ENCODE results near the gene DENND11. TPM values are rescaled to one million over a fixed set of nuclear protein-coding genes. Genes with fewer than 3 reads are reported as not detected.
A peak's percentile ranks its signal among the peaks of the same experiment; 100 is the strongest.

DENND11 gene
- total RNA-seq, 1 donor from 2014 or later: 19.1 TPM

GRCh38 chr7:141685285-141686023, 16.5 kb downstream of the DENND11 start:
- no peak for DNase-seq (ENCODE audit: low spot score)

- DNase-seq (ENCODE audit: low spot score): no peak
These were observed 23.0 kb downstream of the DENND11 start for GRCh38 chr7:141679014-141679413.

- DNase-seq (ENCODE audit: low spot score): no peak
These were observed 25.3 kb downstream of the DENND11 start for GRCh38 chr7:141676618-141677017.

GRCh38 chr7:141675436-141676215, 26.3 kb downstream of the DENND11 start:
- no peak for DNase-seq (ENCODE audit: low spot score)

GRCh38 chr7:141674702-141675101, 27.3 kb downstream of the DENND11 start:
- no peak for DNase-seq (ENCODE audit: low spot score)

- no peak for DNase-seq (ENCODE audit: low spot score)
These were observed 27.7 kb downstream of the DENND11 start for GRCh38 chr7:141674171-141674671.

GRCh38 chr7:141673346-141673745, 28.6 kb downstream of the DENND11 start:
- DNase-seq (ENCODE audit: low spot score): no peak

- DNase-seq (ENCODE audit: low spot score): no peak
These were observed 30.1 kb downstream of the DENND11 start for GRCh38 chr7:141671705-141672496.

- no peak for DNase-seq (ENCODE audit: low spot score)
These were observed 33.1 kb downstream of the DENND11 start for GRCh38 chr7:141668853-141669252.

GRCh38 chr7:141666071-141666470, 35.9 kb downstream of the DENND11 start:
- DNase-seq (ENCODE audit: low spot score): no peak

GRCh38 chr7:141665208-141666035, 36.5 kb downstream of the DENND11 start:
- no peak for DNase-seq (ENCODE audit: low spot score)

GRCh38 chr7:141664450-141664849, 37.5 kb downstream of the DENND11 start:
- DNase-seq (ENCODE audit: low spot score): no peak

- DNase-seq (ENCODE audit: low spot score): peak; percentile 63
These were observed 38.7 kb downstream of the DENND11 start for GRCh38 chr7:141663081-141663849.

GRCh38 chr7:141660259-141660658, 41.7 kb downstream of the DENND11 start:
- no peak for DNase-seq (ENCODE audit: low spot score)

GRCh38 chr7:141659501-141659900, 42.5 kb downstream of the DENND11 start:
- no peak for DNase-seq (ENCODE audit: low spot score)

- peak; percentile 69 for DNase-seq (ENCODE audit: low spot score)
These were observed 47.4 kb downstream of the DENND11 start for GRCh38 chr7:141654551-141654950.

GRCh38 chr7:141652691-141653090, 49.3 kb downstream of the DENND11 start:
- DNase-seq (ENCODE audit: low spot score): no peak
